ENCODE results near the gene CARD11. TPM values are rescaled to one million over a fixed set of nuclear protein-coding genes. Genes with fewer than 3 reads are reported as not detected.
"Not testable (repeated sequence)": the region's sequence is repeated elsewhere in the genome, so short reads cannot be mapped to it uniquely, and the experiment has no call there.

CARD11 gene
- total and polyA plus RNA-seq, 2 donors (not counting 1 experiment from before 2014, with no cell fraction given) = 129 to 135 TPM

DNA sequence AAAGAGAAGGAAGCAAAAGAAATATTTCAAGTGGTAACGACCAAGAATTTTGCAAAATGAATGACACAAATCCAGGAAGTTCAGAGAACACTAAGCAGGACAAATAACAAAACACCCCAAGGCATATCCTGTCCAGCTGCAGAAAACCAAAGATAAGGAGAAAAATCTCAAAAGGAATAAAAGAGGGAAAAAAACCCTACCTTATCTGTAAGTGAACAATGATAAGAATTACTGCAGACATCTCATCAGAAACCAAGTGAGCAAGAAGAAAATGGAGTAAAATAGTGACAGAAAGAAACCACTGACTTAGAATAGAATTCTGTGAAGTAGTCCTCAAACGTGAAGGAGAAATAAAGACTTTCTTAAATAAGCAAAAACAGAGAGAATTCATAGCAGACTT, 21.8 kb downstream of the CARD11 start:
- DNase-seq (no peak), ATAC-seq (ENCODE audit: low read depth) (no peak)
- intact Hi-C loops (cut with micrococcal nuclease) = no loop called here
- no peak overlapping the region for H3K9ac ChIP-seq (ENCODE audit: low read length)
- H3K79me2 ChIP-seq (ENCODE audit: control insufficient read depth, insufficient read depth, low read length) = peaks cover 98% of the 10 kb centered on the region
- Mint-ChIP-seq H3K4me3 (no peak overlapping the region), H3K27ac (no peak overlapping the region), H3K4me1 (peaks cover 28% of the 10 kb centered on the region), H3K27me3 (no peaks in the 10 kb centered on the region), H3K9me3 (ENCODE audit: insufficient read depth) (peaks cover 21% of the 10 kb centered on the region)
- TF ChIP-seq EZH2 (IDR thresholded peaks at IDR 0.05; ENCODE audit: borderline replicate concordance, insufficient read depth, low read depth, low read length, poor library complexity, severe bottlenecking) = no peak
- TF ChIP-seq, protein P1, sequence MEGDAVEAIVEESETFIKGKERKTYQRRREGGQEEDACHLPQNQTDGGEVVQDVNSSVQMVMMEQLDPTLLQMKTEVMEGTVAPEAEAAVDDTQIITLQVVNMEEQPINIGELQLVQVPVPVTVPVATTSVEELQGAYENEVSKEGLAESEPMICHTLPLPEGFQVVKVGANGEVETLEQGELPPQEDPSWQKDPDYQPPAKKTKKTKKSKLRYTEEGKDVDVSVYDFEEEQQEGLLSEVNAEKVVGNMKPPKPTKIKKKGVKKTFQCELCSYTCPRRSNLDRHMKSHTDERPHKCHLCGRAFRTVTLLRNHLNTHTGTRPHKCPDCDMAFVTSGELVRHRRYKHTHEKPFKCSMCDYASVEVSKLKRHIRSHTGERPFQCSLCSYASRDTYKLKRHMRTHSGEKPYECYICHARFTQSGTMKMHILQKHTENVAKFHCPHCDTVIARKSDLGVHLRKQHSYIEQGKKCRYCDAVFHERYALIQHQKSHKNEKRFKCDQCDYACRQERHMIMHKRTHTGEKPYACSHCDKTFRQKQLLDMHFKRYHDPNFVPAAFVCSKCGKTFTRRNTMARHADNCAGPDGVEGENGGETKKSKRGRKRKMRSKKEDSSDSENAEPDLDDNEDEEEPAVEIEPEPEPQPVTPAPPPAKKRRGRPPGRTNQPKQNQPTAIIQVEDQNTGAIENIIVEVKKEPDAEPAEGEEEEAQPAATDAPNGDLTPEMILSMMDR (IDR thresholded peaks at IDR 0.05) = no peak
- no peaks in the 10 kb centered on the region for H3K27me3 ChIP-seq (replicated peaks in 1 of 4; ENCODE audit: control extremely low read depth in 1 of 4, control insufficient read depth in 3 of 4, insufficient read depth in 4 of 4, low read length in 3 of 4)
- peaks cover 8 to 9% of the 10 kb centered on the region in 2 donors for H3K4me1 ChIP-seq (ENCODE audit: control insufficient read depth in 2 of 2, insufficient read depth in 2 of 2, low read length in 2 of 2)
- POLR2A ChIA-PET = no interaction called here
- no peak overlapping the region for H3K4me3 ChIP-seq (ENCODE audit: control extremely low read depth in 1 of 5, extremely low read depth in 1 of 5, insufficient read depth in 1 of 5, low read depth in 2 of 5, low read length in 4 of 5)
- WGBS (ENCODE audit: insufficient coverage) = no CpG with 5 or more reads among the region's 2 CpGs
- no peak overlapping the region for H2AFZ ChIP-seq (ENCODE audit: insufficient read depth, low read depth, low read length, poor library complexity, severe bottlenecking)
- H3K36me3 ChIP-seq (replicated peaks in 1 of 2; ENCODE audit: control extremely low read depth in 1 of 2, control insufficient read depth in 1 of 2, extremely low read depth in 1 of 2, insufficient read depth in 2 of 2, low read length in 1 of 2) = peaks cover 14 to 57% of the 10 kb centered on the region in 2 experiments
- H3K4me2 ChIP-seq (replicated peaks; ENCODE audit: low read depth, low read length, poor library complexity, severe bottlenecking) = no peak overlapping the region
- CTCF ChIA-PET = no interaction called here
- peaks cover 69% of the 10 kb centered on the region for H4K20me1 ChIP-seq (ENCODE audit: control insufficient read depth, insufficient read depth, low read length, poor library complexity, severe bottlenecking)
- H3K27ac ChIP-seq (ENCODE audit: low read length in 2 of 2) = peak overlapping the region in 1 of 2 donors; percentile 49
- H3K9me3 ChIP-seq (ENCODE audit: control extremely low read depth in 1 of 3, control insufficient read depth in 2 of 3, insufficient read depth in 1 of 3, low read length in 2 of 3) = peaks cover 5 to 31% (median 28%) of the 10 kb centered on the region in 3 donors

DNA sequence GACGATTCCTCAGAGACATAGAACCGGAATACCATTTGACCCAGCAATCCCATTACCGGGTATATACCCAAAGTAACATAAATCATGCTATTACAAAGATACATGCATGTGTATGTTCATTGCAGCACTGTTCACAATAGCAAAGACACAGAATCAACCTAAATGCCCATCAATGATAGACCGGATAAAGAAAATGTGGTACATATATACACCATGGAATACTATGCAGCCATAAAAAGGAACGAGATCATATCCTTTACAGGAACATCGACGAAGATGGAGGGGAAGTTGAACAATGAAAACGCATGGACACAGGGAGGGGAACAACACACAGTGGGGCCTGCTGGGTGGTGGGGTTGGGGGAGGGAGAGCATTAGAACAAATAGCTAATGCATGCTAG, 22.4 kb downstream of the CARD11 start:
- H3K27ac Mint-ChIP-seq = peak overlapping the region; percentile 41

More for the DNA sequence above, 22.4 kb downstream of the CARD11 start:
- H3K4me3 ChIP-seq (ENCODE audit: control extremely low read depth in 1 of 5, extremely low read depth in 1 of 5, insufficient read depth in 1 of 5, low read depth in 2 of 5, low read length in 4 of 5); H3K4me3 Mint-ChIP-seq; H3K27ac ChIP-seq (ENCODE audit: low read length in 2 of 2); ATAC-seq (ENCODE audit: low read depth); CTCF ChIA-PET; H3K4me2 ChIP-seq (replicated peaks; ENCODE audit: low read depth, low read length, poor library complexity, severe bottlenecking); H3K9ac ChIP-seq (ENCODE audit: low read length); H2AFZ ChIP-seq (ENCODE audit: insufficient read depth, low read depth, low read length, poor library complexity, severe bottlenecking); H3K27me3 Mint-ChIP-seq; DNase-seq; H3K27me3 ChIP-seq (replicated peaks in 1 of 4; ENCODE audit: control extremely low read depth in 1 of 4, control insufficient read depth in 3 of 4, insufficient read depth in 4 of 4, low read length in 3 of 4); intact Hi-C loops (cut with micrococcal nuclease); H3K4me1 ChIP-seq (ENCODE audit: control insufficient read depth in 2 of 2, insufficient read depth in 2 of 2, low read length in 2 of 2): not testable (repeated sequence)
- WGBS (ENCODE audit: insufficient coverage) = no CpG with 5 or more reads among the region's 8 CpGs
- Mint-ChIP-seq H3K4me1 (peaks cover 28% of the 10 kb centered on the region), H3K9me3 (ENCODE audit: insufficient read depth) (peaks cover 21% of the 10 kb centered on the region)
- peaks cover 13 to 59% of the 10 kb centered on the region in 2 experiments for H3K36me3 ChIP-seq (replicated peaks in 1 of 2; ENCODE audit: control extremely low read depth in 1 of 2, control insufficient read depth in 1 of 2, extremely low read depth in 1 of 2, insufficient read depth in 2 of 2, low read length in 1 of 2)
- peaks cover 98% of the 10 kb centered on the region for H3K79me2 ChIP-seq (ENCODE audit: control insufficient read depth, insufficient read depth, low read length)
- peaks cover 5 to 30% (median 23%) of the 10 kb centered on the region in 3 donors for H3K9me3 ChIP-seq (ENCODE audit: control extremely low read depth in 1 of 3, control insufficient read depth in 2 of 3, insufficient read depth in 1 of 3, low read length in 2 of 3)
- POLR2A ChIA-PET = interaction anchor here (0.7 kb wide), 1 partner anchor 17 kb away, joined by 3 read pairs; no protein-coding TSS in a partner anchor
- peaks cover 70% of the 10 kb centered on the region for H4K20me1 ChIP-seq (ENCODE audit: control insufficient read depth, insufficient read depth, low read length, poor library complexity, severe bottlenecking)
